DMS 273 (cell line): ENCODE measurements around the gene LIN7B.

Experiments used
- DNase-seq: peaks from one replicate; lab custom pipeline; 2025; ENCODE audit not compliant: unreplicated experiment; lab: John Stamatoyannopoulos, UW

The LIN7B gene

DNA sequence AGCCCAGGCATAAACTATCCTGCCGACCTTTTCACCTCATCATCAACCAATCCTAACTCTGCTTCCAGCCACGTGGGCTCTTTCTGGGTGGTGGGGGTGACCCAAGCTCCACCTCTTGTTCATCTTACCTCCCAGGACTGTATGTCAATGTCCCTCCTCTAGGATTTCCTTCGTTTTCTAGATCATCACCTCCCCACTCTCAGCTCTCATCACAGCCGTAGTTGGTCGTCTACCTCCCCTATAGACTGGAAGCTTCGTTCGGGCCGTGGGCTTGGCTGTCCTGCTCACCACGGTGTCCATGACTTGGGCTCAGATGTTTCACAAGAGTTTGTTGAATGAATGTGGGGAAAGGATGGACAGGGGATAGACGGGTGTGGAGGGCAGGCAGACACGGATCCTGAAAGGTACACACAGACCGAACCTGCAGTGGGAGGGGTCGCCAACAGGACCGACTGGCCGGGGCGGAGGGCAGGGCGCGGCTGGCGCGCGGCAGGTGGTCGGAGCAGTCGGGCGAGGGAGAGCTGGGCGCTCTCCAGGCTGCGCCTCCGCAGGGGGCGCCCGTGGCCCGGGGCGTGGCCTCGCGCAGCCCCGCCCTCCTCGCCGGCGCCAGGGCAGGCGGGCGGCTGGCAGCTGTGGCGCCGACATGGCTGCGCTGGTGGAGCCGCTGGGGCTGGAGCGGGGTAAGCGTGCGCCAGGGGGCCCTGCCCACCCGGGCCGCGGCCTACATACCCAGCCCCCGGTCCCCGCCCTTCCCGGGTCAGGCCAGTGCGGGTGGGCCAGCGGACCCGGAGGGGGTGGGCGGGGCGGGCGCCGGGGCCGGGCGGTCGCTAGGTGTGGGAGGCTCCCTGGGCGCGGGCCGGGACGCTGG is at the start of gene LIN7B:
Gene LIN7B (plus strand): TSS at position 609 of the 868 bp plus-strand sequence. CDS start 35 bp downstream, at position 644.
- DNase-seq, result peak; percentile 89

GRCh38 chr19:49064768-49065611 is 49.2 kb upstream of the LIN7B start, which contains the start of gene NTF4:
Gene NTF4 (minus strand): TSS chr19:49064818. CDS start chr19:49061997, 2,821 bp downstream.
- peak; percentile 49 for DNase-seq

DNA sequence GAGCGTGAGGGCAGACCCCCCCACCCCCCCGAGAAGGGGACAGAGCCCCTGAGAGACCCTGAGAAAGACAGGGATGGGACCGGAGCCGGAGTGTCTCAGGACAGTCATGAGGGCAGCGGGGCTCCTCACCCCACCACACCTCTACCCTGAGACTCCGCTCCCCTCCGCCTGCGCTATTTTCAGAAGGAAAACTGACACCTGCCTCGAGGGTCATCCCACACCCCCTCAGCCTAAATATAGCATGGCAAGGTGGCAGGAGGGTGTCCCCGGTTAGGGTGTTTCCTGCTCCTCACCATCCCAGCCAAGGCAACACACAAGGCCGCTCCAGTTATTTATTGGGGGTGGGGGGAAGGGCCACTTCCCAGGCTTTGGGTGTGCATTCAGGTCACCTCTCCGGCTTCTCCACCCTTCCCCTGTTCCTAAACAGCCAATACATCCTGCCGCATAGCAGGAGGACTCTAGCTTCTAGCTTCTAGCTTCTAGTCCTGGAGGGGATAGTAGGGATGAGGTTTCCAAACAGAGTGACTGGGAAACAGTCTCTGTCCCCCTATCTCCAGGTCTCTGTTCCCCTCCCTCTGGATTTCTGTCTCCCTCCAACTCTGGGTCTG is 48.2 kb upstream of the LIN7B start:
- no peak for DNase-seq

DNA sequence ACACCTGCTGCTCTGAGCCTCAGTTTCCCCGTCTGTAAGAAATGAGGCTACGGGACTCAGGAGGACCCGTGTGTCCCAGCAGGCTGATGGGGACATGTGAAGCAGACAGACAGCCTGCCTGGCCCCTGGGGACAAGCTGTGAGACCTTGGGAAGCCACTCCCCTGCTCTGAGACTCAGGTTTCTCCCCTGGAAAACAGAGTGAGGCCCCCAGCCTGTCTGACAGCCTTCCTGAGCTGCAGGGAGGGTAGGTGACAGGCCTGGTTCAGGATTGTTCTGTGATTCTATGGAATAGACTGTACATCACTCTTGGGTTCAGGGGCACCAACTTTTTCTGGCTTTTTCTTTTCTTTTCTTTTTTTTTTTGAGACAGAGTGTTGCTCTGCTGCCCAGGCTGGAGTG is 46.6 kb upstream of the LIN7B start:
- peak; percentile 32 for DNase-seq

DNA sequence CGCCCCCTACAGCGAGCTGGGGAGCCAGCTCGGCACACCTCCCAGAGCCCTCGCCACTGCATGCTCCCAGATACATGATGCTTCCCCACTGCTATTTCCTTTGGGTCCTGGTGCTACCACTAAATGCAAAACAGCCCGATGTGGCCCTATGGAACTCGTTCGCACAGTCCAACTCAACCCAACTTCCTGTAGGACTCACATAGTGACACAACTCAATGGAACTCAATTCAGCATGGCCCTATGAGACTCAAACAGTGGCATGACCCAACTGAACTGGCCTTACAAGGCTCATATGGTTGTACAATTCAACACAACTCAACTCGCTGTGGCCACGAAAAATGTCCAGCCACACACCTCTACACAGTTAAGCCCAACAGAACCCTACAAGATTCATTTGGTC is 45.1 kb upstream of the LIN7B start:
- DNase-seq, result no peak

GRCh38 chr19:49070416-49070815 is 43.8 kb upstream of the LIN7B start:
- no peak for DNase-seq

DNA sequence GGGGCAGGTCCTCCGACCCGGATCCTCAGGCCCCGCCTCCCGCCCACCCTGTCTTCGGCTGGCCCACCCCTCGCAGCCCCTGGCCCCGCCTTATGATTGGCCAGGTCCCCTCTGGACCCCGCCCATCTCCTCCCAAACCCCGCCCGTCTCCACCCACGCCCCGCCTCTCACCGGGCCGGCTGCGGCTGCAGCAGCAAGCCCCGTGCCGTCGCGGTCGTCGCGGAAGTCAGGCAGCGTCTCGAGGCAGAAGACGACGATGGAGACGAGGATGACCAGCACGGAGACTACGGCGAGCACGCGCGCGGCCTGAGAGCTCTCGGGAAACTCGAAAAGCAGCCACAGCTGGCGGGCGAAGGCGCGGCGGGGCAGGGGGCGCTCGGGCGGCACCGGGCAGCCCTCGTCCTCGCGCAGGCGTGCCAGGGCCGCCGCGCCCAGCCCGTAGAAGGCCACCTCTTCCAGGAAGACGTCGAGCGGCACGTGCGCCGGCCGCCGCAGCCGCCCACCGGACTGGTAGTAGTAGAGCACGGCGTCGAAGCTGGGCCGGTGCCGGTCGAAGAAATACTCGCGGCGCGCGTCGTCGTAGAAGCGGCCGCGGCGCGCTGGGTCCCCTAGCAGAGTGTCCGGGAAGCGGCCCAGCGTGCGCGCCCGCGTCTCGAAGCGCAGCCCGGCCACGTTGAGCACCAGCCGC is 42.2 kb upstream of the LIN7B start:
- peak; percentile 64 for DNase-seq

GRCh38 chr19:49073514-49074378 is 40.4 kb upstream of the LIN7B start:
- DNase-seq, result peak; percentile 82

- peak; percentile 68 for DNase-seq
These were observed 39.3 kb upstream of the LIN7B start for GRCh38 chr19:49074869-49075268.

DNA sequence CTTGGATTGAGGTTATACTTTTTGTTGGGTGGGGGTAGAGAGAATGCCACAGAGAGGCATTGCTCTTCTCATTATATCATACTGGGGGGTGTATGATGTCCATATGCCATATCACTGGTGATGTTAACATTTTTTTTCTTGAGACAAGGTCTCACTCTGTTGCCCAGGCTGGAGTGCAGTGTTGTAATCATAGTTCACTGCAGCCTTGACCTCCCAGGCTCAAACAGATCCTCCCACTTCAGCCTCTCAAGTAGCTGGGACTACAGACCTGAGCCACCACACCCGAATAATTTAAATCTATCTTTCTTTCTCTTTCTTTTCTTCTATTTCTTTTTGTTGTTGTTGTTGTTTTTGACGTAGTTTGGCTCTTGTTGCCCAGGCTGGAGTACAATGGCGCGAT is 33.8 kb upstream of the LIN7B start:
- no peak for DNase-seq

DNA sequence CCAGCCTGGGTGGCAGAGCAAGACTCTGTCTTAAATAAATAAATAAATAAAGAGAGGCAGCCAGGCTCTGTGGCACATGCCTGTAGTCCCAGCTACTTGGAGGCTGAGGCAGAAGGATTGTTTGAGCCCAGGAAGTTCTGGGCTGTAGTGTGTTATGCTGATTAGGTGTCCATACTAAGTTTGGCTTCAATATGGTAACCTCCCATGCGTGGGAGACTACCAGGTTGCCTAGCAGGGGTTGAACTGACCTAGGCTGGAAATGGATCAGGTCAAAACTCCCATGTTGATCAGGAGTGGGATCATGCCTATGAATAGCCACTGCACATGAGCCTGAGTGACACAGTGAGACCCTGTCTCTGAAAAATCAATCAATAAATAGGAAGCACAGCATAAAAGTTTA is 32.9 kb upstream of the LIN7B start:
- DNase-seq, result no peak

DNA sequence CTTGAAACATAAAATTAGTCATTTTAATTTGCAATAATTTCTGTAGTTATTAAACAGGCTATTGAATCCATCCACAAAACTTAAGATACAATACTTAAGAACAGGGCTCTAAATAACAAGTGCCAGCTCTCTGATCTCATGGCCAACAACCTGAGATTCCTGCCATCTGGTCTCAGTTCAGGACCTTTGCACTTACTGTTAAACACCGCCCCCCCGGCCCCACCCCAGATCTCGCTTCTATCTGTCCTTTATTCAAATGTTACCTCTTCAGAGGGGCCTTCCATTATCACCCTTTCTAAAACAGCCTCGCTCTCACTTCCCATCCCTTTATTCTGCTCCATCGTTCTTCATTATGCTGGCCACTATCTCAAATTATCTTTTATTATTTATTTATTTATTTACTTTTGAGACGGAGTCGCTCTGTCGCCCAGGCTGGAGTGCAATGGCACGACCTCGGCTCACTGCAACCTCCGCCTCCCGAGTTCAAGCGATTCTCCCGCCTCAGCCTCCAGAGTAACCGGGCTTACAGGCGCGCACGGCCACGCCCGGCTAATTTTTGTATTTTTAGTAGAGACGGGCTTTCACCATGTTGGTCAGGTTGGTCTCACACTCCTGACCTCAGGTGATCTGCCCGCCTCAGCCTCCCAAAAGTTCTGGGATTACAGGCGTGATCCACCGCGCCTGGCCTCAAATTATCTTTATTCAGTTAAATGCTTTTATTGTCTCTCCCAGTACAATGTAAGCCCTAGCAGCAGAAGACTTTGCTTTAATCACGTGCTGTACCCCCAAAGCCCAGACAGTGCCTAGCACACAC is 29.8 kb upstream of the LIN7B start:
- peak; percentile 58 for DNase-seq

DNA sequence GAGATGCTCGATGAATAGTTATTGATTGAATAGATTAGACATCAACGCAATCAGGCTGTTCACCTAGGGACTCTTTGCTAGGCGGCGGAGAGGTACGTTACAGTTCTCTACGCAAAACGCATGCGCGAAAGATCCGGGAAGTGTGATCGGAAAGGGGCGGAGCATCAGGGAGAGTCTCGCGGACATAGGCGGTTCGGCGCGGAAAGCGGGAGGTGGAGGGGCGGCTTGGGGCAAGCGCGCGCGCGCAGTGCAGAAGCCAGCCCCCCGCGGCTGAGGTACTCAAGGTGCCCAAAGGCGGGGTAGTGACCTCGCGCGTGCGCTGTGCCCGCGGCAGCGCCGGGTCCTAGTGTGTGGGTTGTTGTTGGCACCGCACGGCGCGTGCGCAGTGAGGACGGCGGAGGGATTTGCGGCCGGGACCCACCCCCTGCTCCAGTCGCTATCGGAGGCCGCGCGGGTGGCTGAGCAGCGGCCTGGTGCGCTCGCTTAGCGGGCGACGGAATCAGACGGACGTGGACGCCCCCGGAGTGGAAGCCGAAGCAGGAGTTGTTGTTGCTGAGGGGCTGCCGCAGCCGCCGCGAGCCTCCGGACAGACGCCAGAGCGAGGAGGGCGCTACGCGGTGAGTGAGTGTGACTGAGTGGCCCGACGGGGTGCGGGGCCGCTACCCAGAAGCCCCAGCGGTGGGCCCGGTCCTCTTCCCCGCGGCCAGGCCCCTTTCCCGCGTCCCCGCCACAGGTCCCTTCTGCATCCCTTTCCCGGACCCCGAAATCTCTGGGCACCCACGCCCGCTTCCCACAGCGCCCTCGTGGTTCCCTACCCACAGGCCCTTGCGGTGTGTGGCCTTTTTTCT is 28.9 kb upstream of the LIN7B start, which contains the start of gene SNRNP70:
Gene SNRNP70 (plus strand): TSS at position 432 of the 848 bp plus-strand sequence. CDS start 964 bp downstream, outside the sequence.
- DNase-seq, result peak; percentile 100

DNA sequence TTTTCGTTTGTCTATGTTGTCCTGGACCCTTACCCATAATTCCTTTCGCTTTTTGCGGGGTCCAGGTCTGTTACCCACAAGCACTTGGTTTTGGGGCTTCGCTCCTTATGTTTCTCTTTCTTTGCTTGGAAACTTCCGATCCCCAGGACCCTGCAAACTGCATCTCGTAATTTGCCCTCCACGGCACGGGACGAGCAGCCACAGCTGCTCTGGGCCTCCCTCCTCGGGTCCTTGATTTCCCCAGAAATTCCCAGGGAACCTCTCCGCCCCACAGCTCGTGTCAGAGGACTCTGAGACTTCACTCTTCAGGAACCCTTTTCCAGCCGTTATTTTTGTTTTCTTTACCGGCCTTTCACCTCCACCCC is 28.3 kb upstream of the LIN7B start:
- DNase-seq, result no peak

DNA sequence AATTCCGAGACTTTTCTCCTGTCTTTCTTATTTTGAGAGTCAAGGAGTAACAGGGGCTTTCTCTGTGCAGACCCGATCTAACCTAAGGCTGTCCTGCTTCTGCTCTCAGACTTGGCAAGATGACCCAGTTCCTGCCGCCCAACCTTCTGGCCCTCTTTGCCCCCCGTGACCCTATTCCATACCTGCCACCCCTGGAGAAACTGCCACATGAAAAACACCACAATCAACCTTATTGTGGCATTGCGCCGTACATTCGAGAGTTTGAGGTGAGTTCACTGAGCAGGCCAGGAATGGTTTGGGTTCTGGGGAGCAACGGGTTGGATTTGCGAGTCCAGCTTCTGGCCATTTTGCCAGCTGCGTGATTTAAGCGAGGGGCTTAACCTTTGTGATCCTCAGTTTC is 27.9 kb upstream of the LIN7B start:
- DNase-seq, result no peak

DNA sequence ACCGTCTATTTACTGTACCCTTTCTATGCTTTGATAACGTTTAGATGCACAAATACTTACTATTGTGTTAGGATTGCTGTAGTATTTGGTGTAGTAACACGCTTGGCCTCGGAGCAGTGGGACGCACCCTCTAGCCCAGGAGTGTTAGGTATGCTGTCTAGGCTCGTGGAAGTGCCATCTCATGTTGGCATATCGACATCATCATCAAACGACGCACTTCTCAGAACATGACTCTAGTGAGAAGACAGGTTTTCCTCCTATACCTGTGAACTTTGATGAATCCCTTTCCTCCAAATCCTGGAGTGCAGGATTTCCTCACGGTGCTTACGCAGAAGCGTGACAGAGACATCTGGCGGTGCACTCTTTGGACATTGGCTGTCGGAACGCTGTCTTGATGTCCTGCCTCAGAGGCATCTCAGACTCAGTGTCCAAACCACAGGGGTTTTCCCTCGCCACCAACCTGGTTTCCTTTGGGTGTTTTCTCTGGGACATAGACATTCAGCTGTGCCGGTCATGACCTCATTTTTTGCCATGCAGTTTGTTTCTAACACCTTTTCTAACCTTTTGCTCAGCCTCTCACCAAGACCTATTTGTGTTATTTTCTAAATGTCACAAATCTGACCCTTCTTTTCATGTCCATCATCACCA is 22.7 kb upstream of the LIN7B start:
- no peak for DNase-seq

GRCh38 chr19:49092686-49093085 is 21.5 kb upstream of the LIN7B start:
- no peak for DNase-seq
